Heart left ventricle (tissue), 13 donors: Measurements from ENCODE around the gene SLC13A4.
"Not testable (repeated sequence)": the region's sequence is repeated elsewhere in the genome, so short reads cannot be mapped to it uniquely, and the experiment has no call there.

Source experiments
- CTCF ChIP-seq, 12 donors: fragments of 200-600 bp; sonication (generic) in 4 of 12; IDR thresholded peaks; one replicate each; pipeline versions ENCODE4 v1.5.0 to v1.8.0; 2018 to 2022; ENCODE audit warnings: antibody characterized with exemption in 12 of 12, mild to moderate bottlenecking in 5 of 12
- POLR2A ChIP-seq, 2 donors: fragments of 450-650 bp; IDR thresholded peaks; one replicate each; pipeline ENCODE4 v1.6.1; 2017; ENCODE audit warnings: antibody characterized with exemption in 2 of 2, mild to moderate bottlenecking in 2 of 2, moderate library complexity in 2 of 2
- donor health status: ischemic (EF 13 %, LVEDD 7.1; RV severe dilation, severe dysfunction).
- donor health status: DM: no; HTN: yes; CAD: no.
- donor health status: DM: no; HTN: no; CAD: no.
- donor health status: ischemic (EF 25% LVEDD 6.9; RV normal size, moderate dysfunction).
- donor health status: ischemic (EF 25% LVEDD 5.7; RV mildly dilated, moderate dysfunction).
- donor health status: ischemic (EF 35%, LVEDD 5.7; RV mildly dilated, moderate dysfunction).
- donor health status: nonischemic (EF 11% LVEDD 7.7; RV severe dilation, severe dysfunction).
- donor health status: DM: yes; HTN: yes; CAD: no.
- donor health status: PGD.
- donor health status: ischemic (EF 29% LVEDD 5.4; RV normal size, mild dysfunction).
- donor health status: nonischemic (EF 23%, LVEDD 6.1; RV moderate dilation, normal function).

GRCh38 chr7:135667626-135668025 is 60.4 kb downstream of the SLC13A4 start:
- TF ChIP-seq CTCF, POLR2A (IDR thresholded peaks at IDR 0.05): not testable (repeated sequence)
